OCI-M2 (cell line): ENCODE results near the gene SLC25A51.

Experiments
- DNase-seq: peaks from one replicate; lab custom pipeline; 2025; ENCODE audit not compliant: unreplicated experiment; lab: John Stamatoyannopoulos, UW

Gene SLC25A51

DNA sequence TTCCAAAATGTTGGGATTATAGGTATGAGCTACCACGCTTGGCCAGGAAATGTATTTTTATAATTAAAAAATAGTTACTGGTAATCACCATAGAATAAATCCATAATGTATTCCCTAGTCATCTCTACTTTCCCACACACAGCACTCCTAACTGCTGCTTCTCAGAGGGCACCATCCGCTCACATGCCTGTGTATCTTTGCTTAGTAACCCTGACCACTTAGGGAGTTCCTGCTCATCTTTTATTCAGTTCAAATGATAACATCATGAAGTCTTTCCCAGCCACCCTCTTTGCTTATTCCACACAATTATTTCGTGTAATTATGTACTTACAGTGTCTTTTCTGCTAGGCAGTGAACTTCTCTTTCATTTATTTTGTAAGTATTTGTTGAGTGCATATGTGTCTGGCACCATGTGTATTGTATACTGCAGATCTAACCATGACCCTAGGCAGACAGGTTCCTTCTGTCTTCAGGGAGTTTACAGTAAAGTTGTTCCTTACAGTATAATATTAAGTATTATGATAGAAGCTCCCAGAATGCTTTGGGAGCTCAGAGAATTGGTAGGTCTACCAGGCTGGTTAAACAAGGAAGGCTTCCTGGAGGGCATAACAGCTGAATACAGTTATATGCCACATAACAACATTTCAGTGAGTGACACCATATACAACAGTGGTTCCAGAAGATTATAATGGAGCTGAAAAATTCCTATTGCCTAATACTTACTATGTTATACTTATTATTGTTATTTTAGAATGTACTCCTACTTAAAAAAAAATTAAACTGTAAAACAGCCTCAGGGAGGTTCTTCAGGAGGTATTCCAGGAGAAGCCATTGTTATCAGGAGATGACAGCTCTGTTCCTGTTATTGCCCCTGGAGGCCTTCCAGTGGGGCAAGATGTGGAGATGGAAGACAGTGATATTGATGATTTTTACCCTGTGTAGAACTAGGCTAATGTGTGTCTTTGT lies 64.1 kb downstream of the SLC25A51 start:
- DNase-seq: no peak
